GM21529 (cell line): ENCODE measurements around the gene CRHR1.

Source experiments
- ATAC-seq: cut with Tn5 transposase; IDR thresholded peaks from one replicate; pipeline ENCODE4 v1.9.1; 2021; ENCODE audit not compliant: unreplicated experiment

The CRHR1 gene

DNA sequence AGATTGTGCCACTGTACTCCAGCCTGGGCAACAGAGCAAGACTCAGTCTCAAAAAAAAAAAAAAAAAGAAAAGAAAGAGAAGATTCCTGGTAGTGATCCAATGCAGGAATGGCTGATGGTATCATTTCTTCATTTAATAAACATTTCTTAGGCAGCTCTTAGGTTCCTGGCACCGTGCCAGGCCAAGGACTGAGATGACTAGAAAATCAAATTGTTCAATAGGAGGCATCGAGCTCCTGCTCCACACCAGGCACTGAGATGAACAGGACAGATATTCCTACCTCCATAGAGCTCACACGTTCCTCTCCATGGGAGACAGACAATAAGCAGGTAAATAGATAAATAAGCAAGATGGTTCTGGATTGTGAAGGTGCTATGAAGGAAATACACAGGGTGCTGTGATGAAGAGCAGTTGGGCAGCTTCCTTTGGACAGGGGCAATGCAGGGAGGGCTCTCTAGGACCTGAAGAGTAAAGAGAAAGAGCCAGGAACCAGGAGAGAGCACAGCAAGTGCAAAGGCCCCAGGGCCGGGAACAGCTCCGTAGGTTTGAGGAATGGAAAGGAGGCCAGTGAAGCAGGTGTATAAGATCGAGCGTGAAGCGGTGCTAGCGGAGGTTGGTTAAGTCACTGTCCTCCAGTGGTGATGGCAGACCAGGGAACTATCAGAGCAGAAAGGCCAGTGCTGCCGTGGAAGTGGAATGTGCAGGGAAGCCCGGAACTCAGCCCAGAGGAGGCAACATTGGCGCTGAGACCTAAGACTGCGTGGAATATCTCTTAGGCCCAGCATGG, 26.5 kb upstream of the CRHR1 start:
- ATAC-seq = no peak

DNA sequence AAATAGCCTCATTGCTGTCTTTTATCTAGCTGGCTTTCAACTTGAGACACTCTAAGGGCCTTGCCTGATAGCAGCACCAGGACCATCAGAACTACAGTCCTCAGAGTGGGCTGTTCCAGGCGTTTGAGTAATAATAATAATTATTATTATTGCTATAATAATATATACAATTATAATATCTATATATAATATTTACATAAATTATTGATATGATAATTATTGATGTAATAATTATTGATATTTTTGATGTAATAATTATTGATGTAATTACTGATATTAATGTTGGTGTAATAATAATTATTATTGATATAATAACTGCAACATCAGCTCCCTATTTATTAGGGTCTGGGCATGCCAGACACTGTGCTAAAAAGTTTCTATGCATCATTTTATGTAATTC, 25.6 kb upstream of the CRHR1 start:
- no peak for ATAC-seq

DNA sequence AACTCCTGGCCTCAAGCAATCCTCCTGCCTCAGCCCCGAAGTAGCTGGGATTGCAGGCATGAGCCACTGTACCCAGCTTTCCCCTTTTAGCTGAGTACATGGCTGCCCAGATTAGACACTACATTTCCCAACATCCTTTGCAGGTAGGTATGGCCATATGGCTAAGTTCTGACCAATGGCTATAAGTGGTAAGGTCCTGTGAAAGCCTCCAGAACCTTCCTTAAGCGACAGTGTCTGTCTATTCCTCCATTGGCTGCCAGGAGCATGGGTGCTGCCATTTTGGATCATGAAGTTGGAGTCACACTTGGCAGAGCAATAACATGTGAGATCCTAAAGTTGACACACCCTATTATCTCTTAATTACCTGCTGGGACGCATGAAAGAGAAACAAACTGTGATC, 24.4 kb upstream of the CRHR1 start:
- ATAC-seq = no peak

DNA sequence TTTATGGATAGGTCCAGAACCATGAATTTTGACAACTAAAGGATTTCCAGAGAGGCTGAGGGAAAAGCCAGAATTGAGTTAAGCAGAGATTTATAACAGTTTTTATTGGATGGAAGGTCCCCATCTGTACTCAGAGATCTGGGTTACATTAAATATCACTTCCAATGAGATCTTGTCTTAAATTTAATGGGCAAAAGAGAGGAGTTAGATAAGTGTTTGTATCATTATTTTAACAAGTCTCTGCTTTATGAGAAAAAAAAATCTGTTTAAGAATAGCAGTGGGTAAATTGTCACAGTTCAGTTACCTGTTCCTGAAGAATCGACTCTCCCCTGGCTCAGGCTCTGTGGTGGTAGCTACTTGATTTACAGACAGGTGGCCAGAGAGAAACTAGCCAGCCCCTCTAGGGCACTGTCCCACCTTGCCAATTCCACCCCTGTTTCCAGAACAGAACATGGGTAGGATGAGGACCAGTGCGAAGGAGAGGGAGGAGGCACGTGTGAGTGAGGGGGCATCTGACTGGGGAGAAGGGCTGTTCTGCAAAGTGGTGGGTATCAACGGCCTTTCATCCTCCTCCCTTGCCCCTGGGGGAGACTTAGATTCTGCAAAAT, 22.1 kb upstream of the CRHR1 start:
- no peak for ATAC-seq

DNA sequence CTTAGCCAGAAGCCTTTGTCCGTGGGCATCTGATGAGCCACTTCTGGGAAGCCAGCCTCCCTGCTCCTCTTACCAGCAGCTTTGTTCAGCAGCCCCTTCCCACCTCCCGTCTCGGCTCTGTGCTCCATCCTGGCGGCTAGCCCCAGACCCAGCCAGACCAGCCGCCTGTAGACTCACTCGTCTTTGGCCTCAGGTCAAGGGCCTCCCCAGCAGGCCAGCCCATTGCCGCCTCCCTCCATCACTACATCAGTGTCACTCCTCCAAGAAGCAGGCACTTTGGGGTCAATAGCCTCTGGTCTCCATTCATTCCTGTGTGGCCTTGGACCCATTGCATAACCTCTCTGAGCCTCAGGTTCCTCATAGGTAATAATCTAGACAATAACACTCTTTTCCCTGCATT, 20.9 kb upstream of the CRHR1 start:
- ATAC-seq = no peak

DNA sequence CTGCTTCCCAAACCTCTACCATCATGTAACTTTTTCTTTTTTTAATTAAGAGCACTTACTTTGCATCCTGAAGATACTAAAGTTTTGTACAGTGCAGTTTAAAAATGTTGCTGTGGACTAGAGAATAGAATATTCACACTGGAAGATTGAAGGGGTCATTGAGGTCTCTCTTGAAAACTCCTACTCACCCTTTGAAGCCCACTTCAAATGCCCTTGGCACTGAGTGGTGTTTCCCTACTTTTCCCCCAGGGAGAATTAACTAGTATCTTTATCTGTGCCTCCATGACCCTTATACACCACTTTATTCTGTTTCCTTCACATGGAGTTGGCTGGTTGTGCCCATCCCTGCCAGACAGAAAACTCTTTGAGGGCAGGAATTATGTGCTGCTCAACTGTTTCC, 19.6 kb upstream of the CRHR1 start:
- ATAC-seq = no peak

DNA sequence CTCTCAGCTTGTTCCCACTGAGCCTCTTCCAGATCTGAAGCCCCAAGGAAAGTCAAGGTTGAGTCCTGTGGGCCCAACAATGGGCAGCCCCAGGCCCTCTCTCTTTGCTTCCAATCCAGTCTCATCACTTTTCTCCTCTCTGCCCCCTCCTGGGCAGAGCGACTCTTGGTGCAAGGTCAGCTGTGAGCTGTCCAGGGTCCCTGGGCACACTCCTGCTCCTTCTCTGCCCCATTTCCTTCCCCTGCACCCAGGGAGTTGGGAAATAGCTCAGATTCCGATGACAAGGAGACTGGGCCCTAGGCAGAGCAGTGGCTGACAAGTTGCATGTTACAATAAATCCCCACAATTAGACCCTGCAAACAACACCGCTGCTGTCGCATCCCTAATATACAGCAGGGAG, 16.1 kb upstream of the CRHR1 start:
- no peak for ATAC-seq

DNA sequence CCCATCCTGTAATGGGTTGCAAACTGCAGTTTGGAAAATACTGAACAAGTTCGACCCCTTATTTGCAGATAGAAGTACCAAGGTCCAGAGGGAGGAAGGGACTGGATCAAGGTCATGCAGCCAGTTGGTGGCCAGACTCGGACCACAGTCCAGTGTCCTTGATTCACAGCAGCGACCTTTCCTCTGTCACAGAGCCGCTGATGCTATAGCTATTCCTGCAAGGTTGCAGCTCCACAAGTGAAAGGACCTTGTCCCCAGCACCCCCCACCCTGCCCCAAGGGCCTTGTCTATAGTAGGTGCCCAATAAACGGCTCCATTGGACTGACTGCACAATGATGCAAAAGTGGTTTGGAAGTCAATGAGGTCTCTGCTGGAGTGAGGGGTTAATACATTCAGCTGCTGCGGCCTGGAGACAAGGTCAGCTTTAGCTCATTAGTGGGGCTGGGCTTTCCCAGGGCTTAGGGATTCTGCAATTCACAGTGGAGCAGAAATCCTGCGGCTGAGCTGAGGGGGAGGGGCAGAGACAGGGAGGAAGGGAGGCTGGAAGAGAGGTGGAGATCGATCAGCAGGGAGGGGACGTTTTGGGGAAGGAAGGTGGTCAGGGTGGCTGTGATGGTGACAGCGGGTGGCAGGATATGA, 13.4 kb upstream of the CRHR1 start:
- ATAC-seq = no peak

DNA sequence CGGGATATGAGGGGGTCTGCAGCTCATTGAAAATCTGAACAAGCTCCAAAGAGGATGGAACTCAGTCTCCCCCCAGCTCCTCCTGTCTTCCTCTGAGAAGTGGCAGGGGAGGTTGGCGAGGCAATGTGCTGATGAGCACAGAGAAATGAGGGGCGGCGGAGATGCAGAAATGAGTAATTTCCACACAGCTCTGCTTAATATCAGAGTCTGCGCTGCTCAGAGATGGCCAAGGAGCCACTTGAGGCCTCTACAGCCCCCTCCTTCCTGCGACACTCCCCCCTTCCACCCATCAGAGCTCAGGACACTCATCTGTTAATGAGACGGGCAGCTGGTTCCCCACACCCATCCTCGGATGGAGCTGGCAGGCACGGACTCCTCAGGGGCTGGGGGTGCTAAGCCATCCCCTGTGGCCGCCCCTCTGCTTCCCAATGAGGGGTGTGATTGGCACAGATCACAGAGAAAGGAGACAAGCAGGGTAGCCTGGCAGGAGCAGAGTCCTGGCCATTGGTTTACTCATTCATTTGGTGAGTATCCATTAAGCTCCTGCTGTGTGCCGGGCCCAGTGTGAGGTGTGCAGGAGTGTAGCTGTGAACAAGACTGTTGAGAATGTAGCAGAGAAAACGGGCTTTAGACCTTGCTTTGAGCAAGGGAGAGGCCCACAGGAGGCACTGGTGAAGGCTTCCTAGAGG, 12.7 kb upstream of the CRHR1 start:
- ATAC-seq = no peak

DNA sequence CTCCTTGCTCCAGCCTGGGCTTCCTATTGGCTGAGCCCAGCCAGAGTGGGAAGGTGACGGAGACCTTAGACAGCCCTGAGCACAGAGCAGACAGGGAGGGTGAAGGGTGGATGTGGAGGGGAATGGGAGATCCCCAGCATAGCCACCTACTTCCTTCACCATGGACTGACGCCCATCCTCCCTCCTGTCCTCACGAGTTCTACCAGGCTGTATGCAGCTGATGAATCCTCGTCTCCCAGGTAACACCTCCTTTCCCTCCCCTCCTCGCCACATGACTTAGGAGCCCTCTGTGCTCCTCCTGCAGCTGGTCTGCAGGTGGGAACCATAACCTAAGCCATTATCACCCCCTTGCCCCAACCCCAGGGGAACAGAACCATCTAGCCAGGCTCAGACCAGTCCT, 9.0 kb upstream of the CRHR1 start:
- no peak for ATAC-seq

DNA sequence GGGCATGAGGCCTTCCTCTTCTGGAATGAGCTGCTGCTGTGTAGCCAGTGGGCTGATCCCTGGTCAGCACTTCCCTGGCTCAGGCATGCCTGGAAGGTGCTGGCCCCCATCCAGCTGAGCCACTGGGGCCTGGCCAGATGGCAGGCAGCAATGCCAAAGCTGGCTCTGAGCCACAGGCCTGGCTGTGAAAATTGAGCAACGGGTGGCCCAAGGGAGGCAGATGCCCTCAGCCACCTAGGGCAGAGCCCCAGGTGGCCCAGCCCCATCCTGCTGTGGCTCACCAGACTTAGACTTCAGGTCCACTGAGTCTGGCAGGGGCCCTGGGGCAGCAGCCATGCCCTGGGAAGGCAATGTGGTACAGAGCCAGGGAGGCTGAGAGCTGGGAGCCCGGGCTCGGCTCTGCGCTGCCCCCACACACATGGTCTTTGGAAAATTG, 8.5 kb upstream of the CRHR1 start:
- no peak for ATAC-seq

DNA sequence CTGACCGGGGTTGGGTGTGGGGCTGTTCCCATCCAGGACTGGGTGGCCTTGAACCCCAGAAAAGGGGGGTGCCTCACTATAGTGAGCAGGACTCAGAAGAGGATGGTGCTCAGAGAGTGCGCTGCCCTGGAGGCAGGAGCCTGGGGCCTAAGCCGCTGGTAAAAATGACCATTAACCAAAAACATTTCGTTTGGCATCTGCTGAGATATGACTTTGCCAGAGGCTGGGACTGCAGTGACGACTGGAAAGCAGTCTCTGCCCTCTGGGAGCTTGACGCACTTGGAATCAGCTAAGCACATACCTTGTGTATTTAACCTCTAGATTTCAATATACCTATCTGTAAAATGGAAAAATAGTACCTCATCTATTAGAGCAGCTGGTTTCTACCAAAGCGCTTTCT, 7.2 kb upstream of the CRHR1 start:
- no peak for ATAC-seq

DNA sequence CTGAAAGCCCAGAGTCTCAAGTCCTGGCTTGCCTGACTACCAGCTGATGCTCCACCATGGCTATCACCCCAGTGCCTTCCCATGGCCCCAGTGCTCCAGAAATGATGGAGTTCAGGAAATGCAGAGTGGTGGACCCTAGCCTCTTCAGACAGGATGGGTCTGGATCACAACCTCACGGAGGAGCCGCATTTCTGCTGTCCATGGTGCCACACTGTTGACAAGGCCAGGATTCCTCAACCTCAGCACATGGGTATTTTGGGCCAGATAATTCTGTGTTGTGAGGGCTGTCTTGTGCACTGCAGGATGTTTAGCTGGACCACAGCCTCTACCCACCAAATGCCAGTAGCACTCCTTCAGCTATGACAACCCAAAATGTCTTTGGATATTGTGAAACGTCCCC, 6.7 kb upstream of the CRHR1 start:
- no peak for ATAC-seq

DNA sequence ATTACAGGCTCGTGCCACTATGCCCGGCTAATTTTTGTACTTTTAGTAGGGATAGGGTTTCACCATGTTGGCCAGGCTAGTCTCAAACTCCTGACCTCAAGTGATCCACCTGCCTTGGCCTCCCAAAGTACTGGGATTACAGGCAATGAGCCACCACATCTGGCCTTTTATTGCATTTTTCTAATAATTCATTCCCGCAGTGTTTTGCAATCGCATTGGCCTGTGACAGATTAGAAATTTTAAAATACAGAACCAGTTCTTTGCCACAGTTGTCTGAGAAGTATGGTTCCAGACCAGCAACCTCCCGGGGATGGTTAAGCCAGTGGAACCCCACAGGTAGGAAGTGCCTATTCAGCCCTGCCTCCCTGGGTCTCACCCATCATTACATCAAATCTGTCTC, 3.2 kb upstream of the CRHR1 start:
- ATAC-seq = no peak

DNA sequence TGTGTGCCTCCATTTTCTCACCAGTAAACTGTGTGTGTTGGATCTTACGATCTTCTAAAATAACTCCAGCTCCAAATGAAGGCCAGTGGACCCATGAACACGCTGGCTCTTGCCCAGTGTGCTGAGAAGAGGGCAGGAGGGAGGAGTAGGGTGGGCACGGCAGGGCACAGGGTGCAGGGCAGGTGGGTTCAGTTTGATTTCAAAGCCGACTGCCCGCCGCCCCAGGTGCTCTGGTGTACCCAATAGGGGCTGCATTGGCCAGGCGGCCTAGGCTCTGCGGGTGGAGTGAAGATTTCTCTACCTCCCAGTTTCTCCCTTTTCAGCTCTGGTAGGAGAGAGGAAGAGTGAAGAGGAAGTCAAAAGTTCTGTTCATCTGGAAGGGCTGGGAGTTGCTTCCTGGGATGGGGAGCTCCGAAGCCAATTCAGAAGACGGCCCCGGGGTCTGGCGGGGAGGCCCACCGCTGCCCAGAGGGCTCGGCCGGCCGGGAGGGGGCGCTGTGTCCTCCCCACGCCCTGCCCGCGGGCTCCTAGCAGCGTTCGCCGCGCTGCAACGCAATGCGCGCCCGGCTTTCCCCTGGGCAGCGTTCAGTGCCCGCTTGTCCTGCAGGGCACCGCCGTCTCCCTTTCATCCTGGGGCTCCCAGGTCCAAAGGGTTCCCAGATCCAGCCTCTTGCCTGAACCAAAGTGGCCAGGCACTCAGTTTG, 1.1 kb upstream of the CRHR1 start:
- ATAC-seq = no peak

DNA sequence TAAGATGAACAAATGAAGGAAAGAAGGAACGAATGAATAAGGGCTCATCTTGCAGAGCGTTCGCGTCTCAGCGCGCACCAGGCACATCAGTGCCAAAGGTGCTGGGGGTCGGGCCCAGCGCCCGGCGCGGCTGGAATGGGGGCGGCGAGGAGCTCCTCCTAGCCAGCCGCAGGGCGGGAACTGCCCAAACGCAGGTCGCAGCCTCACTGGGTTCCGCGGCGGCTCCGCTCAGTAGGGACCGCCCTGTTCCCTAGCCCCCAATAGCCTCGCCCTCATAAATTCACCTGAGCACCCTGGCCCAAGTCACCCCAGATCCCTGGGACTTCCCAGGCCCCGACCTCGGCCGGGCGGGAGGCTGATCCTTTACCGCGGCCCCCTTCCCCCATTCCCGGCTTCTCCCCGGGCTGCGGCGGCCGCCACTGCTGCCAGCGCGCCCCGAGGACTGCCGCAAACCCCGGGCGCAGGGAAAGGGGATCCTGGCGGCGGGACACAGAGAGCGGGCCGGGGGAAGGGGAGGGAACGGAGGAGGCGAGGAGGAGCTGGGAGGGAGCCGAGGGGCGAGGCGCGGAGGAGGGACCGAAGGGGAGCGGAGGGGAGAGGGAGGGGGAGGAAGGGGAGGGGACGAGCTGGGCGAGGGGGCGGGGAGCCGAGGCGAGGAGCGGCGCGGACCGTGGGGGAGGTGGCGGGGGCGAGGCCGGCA, 377 bp upstream of the CRHR1 start:
- ATAC-seq = no peak

DNA sequence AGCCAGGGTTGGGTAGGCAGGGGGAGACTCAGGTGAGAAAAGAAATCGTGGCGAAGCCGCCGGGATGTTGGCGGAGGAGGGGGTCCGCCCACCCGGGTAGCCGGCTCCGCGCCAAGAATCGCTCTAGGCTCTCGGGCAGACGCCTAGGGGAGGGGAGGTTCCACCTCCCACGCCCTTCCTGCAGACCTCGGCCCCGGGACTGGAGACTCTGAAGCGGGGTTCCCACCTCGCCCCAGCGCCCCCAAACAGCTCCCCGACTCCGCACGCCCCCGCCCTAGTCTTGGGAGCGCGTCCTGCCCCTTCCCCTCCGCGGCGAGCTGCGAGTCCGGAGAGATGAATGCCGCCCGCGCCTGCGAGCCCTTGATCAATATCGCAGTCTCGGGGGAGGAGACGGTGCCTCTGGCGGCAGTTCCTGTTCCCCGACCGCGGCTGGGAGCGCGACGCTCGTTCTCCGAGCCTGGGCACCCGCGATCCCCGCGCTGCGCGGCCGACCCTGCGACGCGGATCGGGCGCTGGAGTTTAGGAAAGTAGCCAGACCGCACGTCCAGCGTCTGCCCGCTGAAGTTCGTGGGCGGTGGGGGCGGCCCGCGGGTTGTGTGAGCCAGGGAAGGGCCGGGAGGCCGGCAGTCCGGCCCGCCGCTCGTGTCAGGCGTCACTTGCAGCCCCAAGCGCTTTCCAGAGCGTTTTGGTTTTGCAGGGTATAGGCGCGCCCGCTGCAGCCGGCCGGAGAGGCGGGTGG, 790 bp downstream of the CRHR1 start:
- ATAC-seq = no peak

DNA sequence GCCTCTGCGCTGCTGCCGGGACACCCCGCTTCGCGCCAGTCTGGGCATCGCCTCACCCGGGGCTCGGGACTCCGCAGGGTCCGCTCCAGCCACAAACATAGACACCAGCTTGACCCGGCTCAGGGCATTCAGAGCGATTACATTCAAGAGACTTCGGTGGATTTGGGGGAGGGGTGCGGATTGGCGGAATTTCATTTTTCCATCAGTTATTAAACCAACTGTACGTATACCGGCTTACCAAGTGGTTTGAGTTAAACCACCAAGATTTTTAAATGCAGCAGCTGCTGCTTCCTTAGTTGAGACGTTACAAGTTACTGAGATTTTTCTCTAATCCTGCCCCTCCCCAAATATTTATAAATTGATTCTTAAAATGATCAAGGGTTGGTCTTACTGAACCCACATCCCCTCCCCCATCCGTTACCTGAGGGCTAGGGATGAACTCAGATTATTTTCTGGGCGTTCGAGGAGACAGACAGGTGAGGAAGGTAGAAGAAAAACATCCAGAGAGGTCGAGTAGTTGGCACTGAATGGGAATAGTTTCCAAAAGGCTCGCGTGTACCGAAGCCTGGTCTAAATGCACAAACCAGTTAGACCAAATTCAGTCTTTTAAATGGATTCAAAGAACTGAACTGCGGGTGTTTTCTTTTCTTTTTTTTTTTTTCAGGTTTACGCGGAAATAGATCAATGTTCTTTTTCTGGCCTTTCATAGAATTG, 1.5 kb downstream of the CRHR1 start:
- ATAC-seq = no peak

DNA sequence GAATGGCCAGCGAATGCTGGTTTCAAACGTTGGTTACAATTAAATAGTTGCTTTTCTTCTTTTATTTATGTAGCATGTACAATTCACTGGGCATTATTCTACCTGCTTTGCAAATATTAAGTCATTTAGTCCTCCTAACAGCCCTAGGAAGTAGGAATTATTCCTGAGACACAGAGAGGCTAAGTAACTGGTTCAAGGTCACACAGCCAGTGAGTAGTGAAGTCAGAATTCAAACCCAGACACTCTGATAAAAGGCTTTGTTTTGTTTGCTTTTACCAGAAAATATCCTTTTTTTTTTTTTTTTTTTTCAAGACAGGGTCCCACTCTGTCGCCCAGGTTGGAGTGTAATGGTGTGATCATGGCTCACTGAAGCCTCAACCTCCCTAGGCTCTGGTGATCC, 2.2 kb downstream of the CRHR1 start:
- no peak for ATAC-seq
